Activated naive CD8-positive, alpha-beta T cell treated with anti-CD3 and anti-CD28 coated beads, Interleukin-2, amount 50 U/mL, for 16 hours (primary cell): ENCODE results near the gene UBE3C.

Experiments
- DNase-seq: peaks from one replicate; pipeline ENCODE4 v3.0.0-alpha.2; 2020; ENCODE audit warnings: low read depth, low spot score

UBE3C gene

GRCh38 chr7:157291404-157292080 lies 152.8 kb downstream of the UBE3C start:
- no peak for DNase-seq

- no peak for DNase-seq
These were observed 153.5 kb downstream of the UBE3C start for GRCh38 chr7:157292258-157292657.

GRCh38 chr7:157292770-157293412 lies 154.2 kb downstream of the UBE3C start:
- DNase-seq: no peak

GRCh38 chr7:157293413-157293788 lies 154.7 kb downstream of the UBE3C start:
- no peak for DNase-seq

- DNase-seq: no peak
These were observed 156.0 kb downstream of the UBE3C start for GRCh38 chr7:157294773-157295172.

- no peak for DNase-seq
These were observed 156.6 kb downstream of the UBE3C start for GRCh38 chr7:157295338-157295737.

- DNase-seq: no peak
These were observed 158.5 kb downstream of the UBE3C start for GRCh38 chr7:157297185-157297584.

- no peak for DNase-seq
These were observed 160.5 kb downstream of the UBE3C start for GRCh38 chr7:157299317-157299612.

- no peak for DNase-seq
These were observed 161.1 kb downstream of the UBE3C start for GRCh38 chr7:157299613-157300368.

- no peak for DNase-seq
These were observed 161.7 kb downstream of the UBE3C start for GRCh38 chr7:157300369-157300825.

- no peak for DNase-seq
These were observed 162.9 kb downstream of the UBE3C start for GRCh38 chr7:157301610-157302120.

- no peak for DNase-seq
These were observed 168.4 kb downstream of the UBE3C start for GRCh38 chr7:157306846-157307838.

GRCh38 chr7:157309988-157310668 lies 171.4 kb downstream of the UBE3C start:
- DNase-seq: no peak

- no peak for DNase-seq
These were observed 172.0 kb downstream of the UBE3C start for GRCh38 chr7:157310676-157311185.

- DNase-seq: no peak
These were observed 174.2 kb downstream of the UBE3C start for GRCh38 chr7:157312941-157313340.

- DNase-seq: no peak
These were observed 174.9 kb downstream of the UBE3C start for GRCh38 chr7:157313645-157314044.

GRCh38 chr7:157318015-157318706 lies 179.4 kb downstream of the UBE3C start:
- DNase-seq: no peak
